NT2/D1 (cell line): ENCODE measurements around the gene VARS2.
"Not testable (repeated sequence)": the region's sequence is repeated elsewhere in the genome, so short reads cannot be mapped to it uniquely, and the experiment has no call there.

Source experiments
- DNase-seq: peaks from one replicate; pipeline ENCODE4 v3.0.0-alpha.2; 2011; ENCODE audit warnings: low read depth, low spot score
- H3K27me3 ChIP-seq: 2 replicates; pipeline ENCODE4 v1.6.0; 2011; ENCODE audit warnings: mild to moderate bottlenecking; ENCODE audit not compliant: insufficient read length, insufficient read depth
- H3K36me3 ChIP-seq: 2 replicates; pipeline ENCODE4 v1.6.1; 2011; ENCODE audit warnings: mild to moderate bottlenecking, low read length, mixed read lengths; ENCODE audit not compliant: insufficient read depth, insufficient read length
- H3K4me1 ChIP-seq: 2 replicates; pipeline ENCODE4 v1.5.1; 2011; ENCODE audit not compliant: insufficient read depth, insufficient read length
- H3K4me3 ChIP-seq: 2 replicates; pipeline ENCODE4 v1.5.1; 2011; ENCODE audit warnings: low read depth; ENCODE audit not compliant: insufficient read length
- H3K9ac ChIP-seq: 2 replicates; pipeline ENCODE4 v1.6.0; 2011; ENCODE audit warnings: low read depth; ENCODE audit not compliant: insufficient read length
- H3K9me3 ChIP-seq: 2 replicates; pipeline ENCODE4 v1.5.1; 2011; ENCODE audit warnings: mild to moderate bottlenecking, low read length; ENCODE audit not compliant: insufficient read depth
- SUZ12 ChIP-seq: IDR thresholded peaks from 2 replicates; pipeline ENCODE4 v1.6.1; 2011; ENCODE audit not compliant: insufficient read length, insufficient read depth; ENCODE audit errors: extremely low read depth
- YY1 ChIP-seq: IDR thresholded peaks from 2 replicates; pipeline ENCODE4 v1.6.1; 2011; ENCODE audit not compliant: insufficient read length, insufficient read depth
- ZNF274 ChIP-seq: IDR thresholded peaks from 2 replicates; pipeline ENCODE4 v1.6.1; 2011; ENCODE audit warnings: mild to moderate bottlenecking, low read depth, low read length

The VARS2 gene

DNA sequence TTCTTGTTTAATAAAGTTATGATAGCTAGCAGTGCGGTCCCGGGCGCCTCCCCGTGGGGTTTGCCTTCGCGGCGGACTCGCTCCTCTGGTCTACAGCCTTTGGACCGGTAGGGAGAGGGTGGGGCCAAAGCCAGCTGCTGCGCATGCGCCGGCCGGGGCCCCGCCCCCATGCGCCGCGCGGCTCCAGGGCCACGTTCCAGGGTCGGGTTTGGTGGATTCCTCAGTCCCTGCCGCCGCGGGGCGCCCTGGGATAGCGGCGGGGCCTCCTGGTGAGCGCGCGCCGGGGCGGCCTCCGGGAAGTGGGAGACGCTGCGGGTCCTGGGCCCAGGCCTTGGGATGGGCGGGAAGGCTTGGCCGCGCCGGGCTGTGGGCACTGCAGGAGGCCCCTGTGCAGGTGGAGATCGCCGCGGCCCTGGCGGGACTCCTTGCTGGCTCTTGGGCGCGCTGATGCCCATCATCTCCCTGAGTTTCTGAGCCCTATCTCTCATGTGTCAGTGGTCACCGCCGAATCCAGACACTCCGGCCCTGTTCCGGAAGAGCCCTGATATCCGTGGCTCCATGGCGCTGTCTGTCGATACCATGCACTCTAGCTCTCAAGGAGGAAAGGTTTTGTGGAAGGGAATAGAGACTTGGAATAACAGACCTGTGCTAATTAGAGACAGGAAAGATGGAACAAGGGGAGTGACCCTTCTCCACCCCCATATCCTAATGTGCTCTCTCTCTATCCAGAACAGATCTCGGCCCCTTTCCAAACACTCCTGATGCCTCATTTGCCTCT is at the start of gene VARS2:
VARS2 (plus strand) TSS at position 163 of the 778 bp plus-strand sequence; CDS start at position 762, 599 bp downstream.
- TF ChIP-seq ZNF274 (no peak), SUZ12 (no peak), YY1 (no peak)
- peaks cover 2% of the 10 kb centered on the region for H3K4me1 ChIP-seq
- H3K9me3 ChIP-seq = no peaks in the 10 kb centered on the region
- no peaks in the 10 kb centered on the region for H3K27me3 ChIP-seq
- H3K4me3 ChIP-seq = peak within 1 kb of the TSS; percentile 56
- DNase-seq = peak; percentile 42
- peak within 1 kb of the TSS; percentile 81 for H3K9ac ChIP-seq
- H3K36me3 ChIP-seq = peaks cover 72% of the 10 kb centered on the region

DNA sequence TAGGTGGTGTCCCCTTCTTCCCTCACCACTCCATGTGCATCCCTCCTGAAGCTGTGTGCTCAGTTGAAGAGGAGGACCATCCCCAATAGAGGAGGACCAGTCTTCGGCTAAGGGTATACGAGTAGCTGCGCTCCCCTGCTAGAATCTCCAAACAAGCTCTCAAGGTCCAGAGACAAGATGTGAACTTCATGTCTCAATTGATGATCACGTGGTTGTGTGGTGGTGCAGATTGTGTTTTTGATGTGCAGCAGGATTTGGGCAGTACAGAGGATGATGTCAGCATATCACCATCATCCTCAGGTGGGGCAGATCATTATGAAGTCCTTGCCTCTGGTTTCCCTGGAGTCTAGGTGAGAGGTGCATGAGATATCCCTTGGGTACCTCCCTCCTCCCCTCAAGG is 49.7 kb upstream of the VARS2 start:
- no peak for DNase-seq

DNA sequence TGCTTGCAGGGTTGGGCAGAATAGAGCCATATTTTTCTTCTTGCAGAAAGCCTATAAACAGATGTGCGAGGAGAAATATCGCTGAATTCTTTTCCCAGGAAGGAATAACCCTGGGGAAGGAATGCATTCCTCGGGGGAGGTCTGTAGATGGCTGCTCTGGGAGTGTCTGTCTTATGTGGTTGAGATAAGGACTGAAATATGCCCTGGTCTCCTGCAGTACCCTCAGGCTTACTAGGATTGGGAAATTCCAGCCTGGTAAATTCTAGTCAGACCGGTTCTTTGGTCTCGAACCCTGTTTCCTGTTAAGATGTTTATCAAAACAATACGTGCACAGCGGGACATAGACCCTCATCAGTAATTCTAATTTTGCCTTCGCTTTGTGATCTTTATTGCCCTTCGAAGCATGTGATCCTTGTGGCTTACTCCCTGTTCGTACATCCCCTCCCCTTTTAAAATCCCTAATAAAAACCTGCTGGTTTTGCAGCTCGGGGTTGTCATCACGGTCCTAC is 44.7 kb upstream of the VARS2 start:
- not testable (repeated sequence) for H3K4me3 ChIP-seq, DNase-seq

More for the DNA sequence above, 49.7 kb upstream of the VARS2 start:
- Histone ChIP-seq H3K4me3 (no peak overlapping the region), H3K9ac (no peak overlapping the region), H3K4me1 (no peaks in the 10 kb centered on the region), H3K27me3 (no peaks in the 10 kb centered on the region), H3K9me3 (peaks cover 24% of the 10 kb centered on the region; the same call in 1 of the 2 replicates), H3K36me3 (no peaks in the 10 kb centered on the region)
- TF ChIP-seq ZNF274 = no peak
- no peak for TF ChIP-seq YY1
- TF ChIP-seq SUZ12 = no peak

DNA sequence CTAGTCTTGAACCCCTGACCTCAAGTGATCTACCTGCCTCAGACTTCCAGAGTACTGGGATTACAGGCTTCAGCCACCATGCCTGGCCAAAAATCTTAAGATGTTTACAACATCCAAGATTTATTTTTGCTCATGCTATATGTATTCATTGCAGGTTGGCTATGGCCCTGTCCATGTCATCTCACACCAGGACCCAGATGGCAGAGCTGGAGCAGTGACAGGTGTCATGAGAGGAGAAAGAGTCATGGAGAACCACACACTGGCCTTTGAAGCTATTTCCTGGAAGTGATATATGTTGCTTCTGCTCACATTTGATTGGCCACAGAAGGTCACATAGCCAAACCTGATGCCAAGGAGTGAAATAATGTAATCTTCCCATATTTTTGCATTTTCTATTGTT is 43.5 kb upstream of the VARS2 start:
- H3K36me3 ChIP-seq = no peaks in the 10 kb centered on the region
- H3K27me3 ChIP-seq = no peaks in the 10 kb centered on the region
- H3K4me3 ChIP-seq = no peak overlapping the region
- H3K9me3 ChIP-seq = peaks cover 52% of the 10 kb centered on the region
- no peaks in the 10 kb centered on the region for H3K4me1 ChIP-seq
- no peak overlapping the region for H3K9ac ChIP-seq
- DNase-seq = no peak
- TF ChIP-seq SUZ12 = no peak
- no peak for TF ChIP-seq YY1
- no peak for TF ChIP-seq ZNF274

More for the DNA sequence above, 44.7 kb upstream of the VARS2 start:
- not testable (repeated sequence) for H3K27me3 ChIP-seq, H3K36me3 ChIP-seq, H3K9ac ChIP-seq, H3K4me1 ChIP-seq
- H3K9me3 ChIP-seq = peaks cover 52% of the 10 kb centered on the region

DNA sequence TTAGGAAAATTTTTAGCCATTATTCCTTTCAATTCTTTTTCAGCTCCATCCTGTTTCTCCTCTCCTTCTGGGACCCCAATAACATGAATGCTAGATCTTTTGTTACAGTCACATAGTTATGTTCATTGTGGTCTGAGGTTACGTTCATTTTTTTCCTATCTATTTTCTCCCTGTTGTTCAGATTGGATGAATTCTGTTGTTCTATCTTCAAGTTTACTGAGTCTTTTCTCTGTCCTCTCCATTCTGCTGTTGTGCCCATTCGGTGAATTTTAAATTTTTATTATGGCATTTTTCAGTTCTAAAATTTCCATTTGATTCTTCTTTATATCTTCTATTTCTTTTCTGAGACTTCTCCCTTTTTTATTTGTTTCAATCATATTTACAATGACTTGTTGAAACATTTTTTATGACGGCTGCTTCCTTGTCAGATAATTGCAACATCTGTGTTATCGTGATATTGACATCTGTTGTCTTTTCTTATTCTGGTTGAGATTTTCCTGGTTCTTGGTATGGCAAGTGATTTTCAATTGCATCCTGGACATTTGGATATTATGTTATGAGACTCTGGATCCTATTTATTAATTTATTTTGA is 42.4 kb upstream of the VARS2 start:
- Histone ChIP-seq H3K9ac (no peak overlapping the region), H3K4me3 (no peak overlapping the region), H3K4me1 (no peaks in the 10 kb centered on the region), H3K36me3 (no peaks in the 10 kb centered on the region), H3K27me3 (no peaks in the 10 kb centered on the region), H3K9me3 (peaks cover 52% of the 10 kb centered on the region)
- DNase-seq = no peak
- no peak for TF ChIP-seq ZNF274
- TF ChIP-seq SUZ12 = no peak

DNA sequence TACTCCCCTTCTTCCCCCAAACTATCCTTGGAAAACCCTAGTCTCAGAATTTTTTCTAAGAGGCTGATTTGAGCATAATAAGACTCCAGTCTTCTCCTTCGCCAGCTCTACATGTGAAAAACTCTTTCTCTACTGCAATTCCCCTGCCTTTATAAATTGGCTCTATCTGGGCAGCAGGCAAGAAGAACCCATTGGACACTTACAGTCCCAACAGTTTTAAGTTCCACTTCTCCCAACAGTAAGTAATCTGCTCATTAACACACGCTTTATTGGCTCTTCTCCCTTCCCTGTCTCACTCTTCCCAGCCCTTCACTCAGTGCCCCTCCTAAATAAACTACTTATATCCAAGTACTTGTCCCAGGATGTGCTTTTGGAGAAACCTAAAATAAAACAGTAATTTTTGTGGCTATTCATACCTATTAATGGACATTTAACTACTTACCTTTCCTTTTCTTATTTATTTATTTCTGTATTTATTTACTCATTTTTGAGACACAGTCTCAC is 40.8 kb upstream of the VARS2 start:
- Histone ChIP-seq H3K9me3 (peaks cover 48% of the 10 kb centered on the region), H3K27me3 (no peaks in the 10 kb centered on the region)
- TF ChIP-seq SUZ12 = no peak
- no peak for TF ChIP-seq ZNF274

DNA sequence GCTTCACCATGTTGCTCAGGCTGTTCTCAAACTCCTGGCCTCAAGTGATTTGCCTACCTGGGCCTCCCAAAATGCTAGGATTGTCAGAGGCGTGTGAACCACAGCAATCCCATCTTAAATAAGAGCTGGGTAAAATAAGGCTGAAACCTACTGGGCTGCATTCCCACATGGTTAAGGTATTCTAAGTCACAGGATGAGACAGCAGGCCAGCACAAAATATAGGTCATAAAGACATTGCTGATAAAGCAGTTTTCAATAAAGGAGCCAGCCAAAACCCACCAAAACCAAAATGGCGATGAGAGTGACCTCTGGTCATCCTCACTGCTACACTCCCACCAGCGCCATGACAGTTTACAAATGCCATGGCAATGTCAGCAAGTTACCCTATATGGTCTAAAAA is 40.2 kb upstream of the VARS2 start:
- DNase-seq, H3K36me3 ChIP-seq, H3K27me3 ChIP-seq, H3K9ac ChIP-seq, H3K4me3 ChIP-seq, H3K4me1 ChIP-seq: not testable (repeated sequence)
- H3K9me3 ChIP-seq = peaks cover 42% of the 10 kb centered on the region

More for the DNA sequence above, 40.8 kb upstream of the VARS2 start:
- no peak overlapping the region for H3K9ac ChIP-seq
- no peak overlapping the region for H3K4me3 ChIP-seq
- no peak for DNase-seq
- H3K4me1 ChIP-seq = no peaks in the 10 kb centered on the region
- no peaks in the 10 kb centered on the region for H3K36me3 ChIP-seq
